K562 (cell line): Measurements from ENCODE around the gene LAMTOR5. TPM values are rescaled to one million over a fixed set of nuclear protein-coding genes. Genes with fewer than 3 reads are reported as not detected.
A peak's percentile ranks its signal among the peaks of the same experiment; 100 is the strongest.

ENCODE experiments used
- CCNT2 ChIP-seq: IDR thresholded peaks from 2 replicates; pipeline ENCODE4 v1.6.1; 2011; ENCODE audit warnings: borderline replicate concordance, low read depth, mild to moderate bottlenecking, moderate library complexity, mixed read lengths, low read length; ENCODE audit not compliant: insufficient read length; ENCODE audit errors: extremely low read depth
- ESRRA ChIP-seq: fragments of 450-650 bp; IDR thresholded peaks from 2 replicates; pipeline ENCODE4 v1.6.1; 2014; ENCODE audit warnings: low read depth, mild to moderate bottlenecking, moderate library complexity, borderline replicate concordance
- ETV1 ChIP-seq: fragments of 450-650 bp; conservative IDR thresholded peaks from 2 replicates; pipeline ENCODE4 v1.6.1; 2016; ENCODE audit warnings: missing genetic modification characterization, control low read depth, low read depth, missing compliant biosample characterization
- GATA2 ChIP-seq: sonication (generic); formaldehyde crosslinking; IDR thresholded peaks from 2 replicates; pipeline ENCODE4 v1.4.0; 2020; ENCODE audit warnings: mild to moderate bottlenecking, missing genetic modification reagents
- HDAC3 ChIP-seq: fragments of 450-650 bp; IDR thresholded peaks from 2 replicates; pipeline ENCODE4 v1.6.1; 2018; ENCODE audit warnings: borderline replicate concordance, mild to moderate bottlenecking, moderate library complexity; ENCODE audit not compliant: partially characterized antibody
- SMARCA5 ChIP-seq: fragments of 450-650 bp; IDR thresholded peaks from 2 replicates; pipeline ENCODE4 v1.6.1; 2016
- SP2 ChIP-seq: IDR thresholded peaks from 2 replicates; pipeline ENCODE4 v1.6.1; 2011; ENCODE audit warnings: mild to moderate bottlenecking, low read depth, low read length, moderate library complexity; ENCODE audit not compliant: poor library complexity, severe bottlenecking; ENCODE audit errors: extremely low read depth
- STAG1 ChIP-seq: sonication (generic); formaldehyde crosslinking; IDR thresholded peaks from 2 replicates; pipeline ENCODE4 v1.5.0; 2020; ENCODE audit warnings: missing genetic modification reagents, borderline replicate concordance
- SUPT5H ChIP-seq: fragments of 450-650 bp; IDR thresholded peaks from 2 replicates; pipeline ENCODE4 v1.6.1; 2016
- TCF7 ChIP-seq: sonication (generic); IDR thresholded peaks from 2 replicates; pipeline ENCODE4 v1.6.1; 2016; ENCODE audit warnings: antibody characterized with exemption, borderline replicate concordance
- ZBTB8A ChIP-seq: fragments of 450-650 bp; IDR thresholded peaks from 2 replicates; pipeline ENCODE4 v1.6.1; 2018; ENCODE audit warnings: mild to moderate bottlenecking, moderate library complexity; ENCODE audit not compliant: partially characterized antibody
- ZNF77 ChIP-seq: fragments of 250-450 bp; sonication (Bioruptor Pico); IDR thresholded peaks from 2 replicates; pipeline ENCODE4 v1.5.0; 2020
- polyA plus RNA-seq, 8 experiments: library from polyadenylated mRNA; depleted of rRNA in 4 of 8; stranded (reverse) in 5 of 8; unstranded in 3 of 8; fragments of >200 nt; fragmentation: Nextera tagmentation in 2 of 8; fragmentation: Illumina TruSeq in 1 of 8; extraction: Ambion mirVana in 2 of 8; extraction: Trizol in 1 of 8; gene quantifications; 2 replicates each; pipeline versions ENCODE4 v1.2.1 to v1.2.3, GENCODE V29; 2011 to 2014; ENCODE audit warnings: inconsistent platforms in 1 of 8, missing spikeins in 1 of 8
- total RNA-seq, 7 experiments: library from RNA; depleted of rRNA in 6 of 7; stranded (reverse); fragments of >200 nt in 6 of 7; fragmentation: Illumina TruSeq in 2 of 7; extraction: Trizol in 2 of 7; gene quantifications; 2 replicates each; pipeline versions ENCODE4 v1.2.1 to v1.2.3, GENCODE V29; 2011 to 2021; ENCODE audit warnings: low replicate concordance in 1 of 7
- TF ChIP-seq, protein P1 (sequence below): fragments of 450-650 bp; formaldehyde crosslinking; IDR thresholded peaks from 2 replicates; pipeline ENCODE4 v1.4.0; 2022; ENCODE audit warnings: missing genetic modification characterization
- TF ChIP-seq, protein P2 (sequence below): fragments of 250-450 bp; sonication (Bioruptor Pico); IDR thresholded peaks from 2 replicates; pipeline ENCODE4 v1.4.0; 2020; ENCODE audit warnings: mild to moderate bottlenecking
- TF ChIP-seq, protein P3 (sequence below), 2 experiments: IDR thresholded peaks; 2 replicates each; pipeline ENCODE4 v1.6.1; 2012; ENCODE audit warnings: improper control_type of control experiment in 2 of 2, low read depth in 2 of 2, low read length in 2 of 2, borderline replicate concordance in 1 of 2
- TF ChIP-seq, protein P4 (sequence below): fragments of 250-450 bp; sonication (Bioruptor Pico); IDR thresholded peaks from 2 replicates; pipeline ENCODE4 v1.8.0; 2022; ENCODE audit warnings: inconsistent platforms, mild to moderate bottlenecking, moderate library complexity, borderline replicate concordance
- TF ChIP-seq, protein P5 (sequence below): sonication (generic); formaldehyde crosslinking; IDR thresholded peaks from 2 replicates; pipeline ENCODE4 v1.8.1; 2023; ENCODE audit warnings: mild to moderate bottlenecking, missing genetic modification reagents

LAMTOR5 gene
- total and polyA plus RNA-seq, 9 of the 15 experiments (the other 6 are each of a cell fraction or from before 2014, with no cell fraction given) = 118 to 712 (median 241) TPM

DNA sequence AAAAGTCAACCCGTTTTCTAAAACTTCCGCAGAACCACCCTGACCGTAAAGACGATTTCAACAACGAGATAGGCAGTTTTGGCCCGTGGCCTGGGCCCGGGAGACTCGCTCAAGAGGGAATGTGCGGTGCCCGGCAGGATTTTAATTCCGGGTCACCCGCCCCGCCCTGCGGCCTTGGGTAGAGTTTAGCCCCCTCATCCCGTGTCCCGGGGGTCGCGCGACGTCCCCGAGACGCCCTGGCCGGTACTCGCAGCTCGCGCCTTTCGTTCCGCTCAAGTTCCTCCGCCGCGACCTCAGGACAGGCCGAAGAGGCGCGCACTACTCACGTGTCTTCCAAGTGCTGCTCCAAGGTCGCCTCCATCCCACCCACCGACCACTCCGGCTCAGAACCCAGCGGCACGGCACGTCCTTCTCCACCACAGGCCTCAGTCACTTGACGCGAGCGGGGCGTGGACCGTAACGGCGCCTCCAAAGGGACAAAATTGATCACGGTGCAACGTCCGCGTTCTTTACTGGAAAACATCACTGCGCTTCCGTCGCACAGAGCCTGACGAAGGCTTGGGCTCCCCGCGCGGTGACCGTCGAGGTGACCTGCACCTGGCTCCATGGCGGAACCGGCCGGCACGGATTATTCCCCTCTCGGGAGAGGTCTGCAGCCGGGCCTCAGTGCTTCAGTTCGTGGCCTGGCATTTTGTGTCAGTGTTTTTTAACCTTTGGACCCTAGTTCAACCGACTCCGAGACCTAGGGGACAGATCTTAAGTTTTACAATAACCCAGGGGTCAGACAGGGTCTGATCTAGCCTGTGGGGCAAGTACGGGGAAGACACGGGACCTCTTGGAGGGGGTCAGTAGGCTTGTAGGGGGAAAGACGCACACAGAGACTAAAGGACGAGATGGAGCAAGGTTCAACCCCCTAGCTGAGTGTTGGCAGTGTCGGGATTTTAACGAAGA is at the start of gene LAMTOR5 (continued):
- TF ChIP-seq STAG1 (CRISPR knock-in tag) = no peak
- no peak for TF ChIP-seq HDAC3
- TF ChIP-seq SP2 = peak; percentile 19
- peak; percentile 38 for TF ChIP-seq CCNT2
- TF ChIP-seq ESRRA = peak; percentile 99
- TF ChIP-seq ZBTB8A = no peak
- TF ChIP-seq, protein P1, sequence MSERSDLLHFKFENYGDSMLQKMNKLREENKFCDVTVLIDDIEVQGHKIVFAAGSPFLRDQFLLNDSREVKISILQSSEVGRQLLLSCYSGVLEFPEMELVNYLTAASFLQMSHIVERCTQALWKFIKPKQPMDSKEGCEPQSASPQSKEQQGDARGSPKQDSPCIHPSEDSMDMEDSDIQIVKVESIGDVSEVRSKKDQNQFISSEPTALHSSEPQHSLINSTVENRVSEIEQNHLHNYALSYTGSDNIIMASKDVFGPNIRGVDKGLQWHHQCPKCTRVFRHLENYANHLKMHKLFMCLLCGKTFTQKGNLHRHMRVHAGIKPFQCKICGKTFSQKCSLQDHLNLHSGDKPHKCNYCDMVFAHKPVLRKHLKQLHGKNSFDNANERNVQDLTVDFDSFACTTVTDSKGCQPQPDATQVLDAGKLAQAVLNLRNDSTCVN (CRISPR knock-in tag) = 0 out of 2 replicates have a peak, but pooled peaks have one; percentile 76
- no peak for TF ChIP-seq GATA2 (CRISPR knock-in tag)
- peak; percentile 50 for TF ChIP-seq TCF7
- TF ChIP-seq ETV1 = peak; percentile 84
- peak; percentile 96 for TF ChIP-seq SUPT5H
- TF ChIP-seq, protein P2, sequence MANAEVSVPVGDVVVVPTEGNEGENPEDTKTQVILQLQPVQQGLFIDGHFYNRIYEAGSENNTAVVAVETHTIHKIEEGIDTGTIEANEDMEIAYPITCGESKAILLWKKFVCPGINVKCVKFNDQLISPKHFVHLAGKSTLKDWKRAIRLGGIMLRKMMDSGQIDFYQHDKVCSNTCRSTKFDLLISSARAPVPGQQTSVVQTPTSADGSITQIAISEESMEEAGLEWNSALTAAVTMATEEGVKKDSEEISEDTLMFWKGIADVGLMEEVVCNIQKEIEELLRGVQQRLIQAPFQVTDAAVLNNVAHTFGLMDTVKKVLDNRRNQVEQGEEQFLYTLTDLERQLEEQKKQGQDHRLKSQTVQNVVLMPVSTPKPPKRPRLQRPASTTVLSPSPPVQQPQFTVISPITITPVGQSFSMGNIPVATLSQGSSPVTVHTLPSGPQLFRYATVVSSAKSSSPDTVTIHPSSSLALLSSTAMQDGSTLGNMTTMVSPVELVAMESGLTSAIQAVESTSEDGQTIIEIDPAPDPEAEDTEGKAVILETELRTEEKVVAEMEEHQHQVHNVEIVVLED (CRISPR knock-in tag) = peak; percentile 77
- TF ChIP-seq, protein P3, sequence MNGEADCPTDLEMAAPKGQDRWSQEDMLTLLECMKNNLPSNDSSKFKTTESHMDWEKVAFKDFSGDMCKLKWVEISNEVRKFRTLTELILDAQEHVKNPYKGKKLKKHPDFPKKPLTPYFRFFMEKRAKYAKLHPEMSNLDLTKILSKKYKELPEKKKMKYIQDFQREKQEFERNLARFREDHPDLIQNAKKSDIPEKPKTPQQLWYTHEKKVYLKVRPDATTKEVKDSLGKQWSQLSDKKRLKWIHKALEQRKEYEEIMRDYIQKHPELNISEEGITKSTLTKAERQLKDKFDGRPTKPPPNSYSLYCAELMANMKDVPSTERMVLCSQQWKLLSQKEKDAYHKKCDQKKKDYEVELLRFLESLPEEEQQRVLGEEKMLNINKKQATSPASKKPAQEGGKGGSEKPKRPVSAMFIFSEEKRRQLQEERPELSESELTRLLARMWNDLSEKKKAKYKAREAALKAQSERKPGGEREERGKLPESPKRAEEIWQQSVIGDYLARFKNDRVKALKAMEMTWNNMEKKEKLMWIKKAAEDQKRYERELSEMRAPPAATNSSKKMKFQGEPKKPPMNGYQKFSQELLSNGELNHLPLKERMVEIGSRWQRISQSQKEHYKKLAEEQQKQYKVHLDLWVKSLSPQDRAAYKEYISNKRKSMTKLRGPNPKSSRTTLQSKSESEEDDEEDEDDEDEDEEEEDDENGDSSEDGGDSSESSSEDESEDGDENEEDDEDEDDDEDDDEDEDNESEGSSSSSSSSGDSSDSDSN (IDR thresholded peaks at IDR 0.05; ENCODE audit: borderline replicate concordance in 1 of 2, low read depth in 2 of 2, low read length in 2 of 2) = peak; percentile 62; a peak in 1 of 4 replicates
- TF ChIP-seq, protein P4, sequence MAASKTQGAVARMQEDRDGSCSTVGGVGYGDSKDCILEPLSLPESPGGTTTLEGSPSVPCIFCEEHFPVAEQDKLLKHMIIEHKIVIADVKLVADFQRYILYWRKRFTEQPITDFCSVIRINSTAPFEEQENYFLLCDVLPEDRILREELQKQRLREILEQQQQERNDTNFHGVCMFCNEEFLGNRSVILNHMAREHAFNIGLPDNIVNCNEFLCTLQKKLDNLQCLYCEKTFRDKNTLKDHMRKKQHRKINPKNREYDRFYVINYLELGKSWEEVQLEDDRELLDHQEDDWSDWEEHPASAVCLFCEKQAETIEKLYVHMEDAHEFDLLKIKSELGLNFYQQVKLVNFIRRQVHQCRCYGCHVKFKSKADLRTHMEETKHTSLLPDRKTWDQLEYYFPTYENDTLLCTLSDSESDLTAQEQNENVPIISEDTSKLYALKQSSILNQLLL (CRISPR knock-in tag) = no peak
- TF ChIP-seq SMARCA5 = no peak; the same call in 1 of the 2 replicates
- TF ChIP-seq, protein P5, sequence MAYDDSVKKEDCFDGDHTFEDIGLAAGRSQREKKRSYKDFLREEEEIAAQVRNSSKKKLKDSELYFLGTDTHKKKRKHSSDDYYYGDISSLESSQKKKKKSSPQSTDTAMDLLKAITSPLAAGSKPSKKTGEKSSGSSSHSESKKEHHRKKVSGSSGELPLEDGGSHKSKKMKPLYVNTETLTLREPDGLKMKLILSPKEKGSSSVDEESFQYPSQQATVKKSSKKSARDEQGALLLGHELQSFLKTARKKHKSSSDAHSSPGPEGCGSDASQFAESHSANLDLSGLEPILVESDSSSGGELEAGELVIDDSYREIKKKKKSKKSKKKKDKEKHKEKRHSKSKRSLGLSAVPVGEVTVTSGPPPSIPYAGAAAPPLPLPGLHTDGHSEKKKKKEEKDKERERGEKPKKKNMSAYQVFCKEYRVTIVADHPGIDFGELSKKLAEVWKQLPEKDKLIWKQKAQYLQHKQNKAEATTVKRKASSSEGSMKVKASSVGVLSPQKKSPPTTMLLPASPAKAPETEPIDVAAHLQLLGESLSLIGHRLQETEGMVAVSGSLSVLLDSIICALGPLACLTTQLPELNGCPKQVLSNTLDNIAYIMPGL (CRISPR knock-in tag) = 0 out of 2 replicates have a peak, but pooled peaks have one; percentile 44
- no peak for TF ChIP-seq ZNF77 (CRISPR knock-in tag)
